LoVo (cell line): Measurements from ENCODE around the gene SNTG2.
"Not testable (repeated sequence)": the region's sequence is repeated elsewhere in the genome, so short reads cannot be mapped to it uniquely, and the experiment has no call there.

ENCODE experiments used
- DNase-seq: peaks from one replicate; pipeline ENCODE4 v3.0.0-alpha.2; 2016; ENCODE audit warnings: low spot score

SNTG2 gene

GRCh38 chr2:950080-950966, at the start of gene SNTG2:
Gene SNTG2, plus strand, starts transcription at chr2:950849. Its CDS starts 148 bp downstream, at chr2:950997.
- no peak for DNase-seq

GRCh38 chr2:902584-902983, 48.1 kb upstream of the SNTG2 start:
- no peak for DNase-seq

- no peak for DNase-seq
Measured at GRCh38 chr2:903223-903900, 47.3 kb upstream of the SNTG2 start.

- DNase-seq: no peak
Measured at GRCh38 chr2:904246-905024, 46.2 kb upstream of the SNTG2 start.

- no peak for DNase-seq
Measured at GRCh38 chr2:905091-905832, 45.4 kb upstream of the SNTG2 start.

- no peak for DNase-seq
Measured at GRCh38 chr2:905833-906140, 44.9 kb upstream of the SNTG2 start.

GRCh38 chr2:907706-908105, 42.9 kb upstream of the SNTG2 start:
- DNase-seq: no peak

GRCh38 chr2:908568-908967, 42.1 kb upstream of the SNTG2 start:
- DNase-seq: no peak

- not testable (repeated sequence) for DNase-seq
Measured at GRCh38 chr2:909764-910379, 40.8 kb upstream of the SNTG2 start.

GRCh38 chr2:910698-911097, 40.0 kb upstream of the SNTG2 start:
- no peak for DNase-seq

GRCh38 chr2:915979-916378, 34.7 kb upstream of the SNTG2 start:
- no peak for DNase-seq

GRCh38 chr2:916935-917334, 33.7 kb upstream of the SNTG2 start:
- DNase-seq: no peak

GRCh38 chr2:919672-920071, 31.0 kb upstream of the SNTG2 start:
- no peak for DNase-seq

- DNase-seq: no peak
Measured at GRCh38 chr2:920573-920972, 30.1 kb upstream of the SNTG2 start.

- DNase-seq: no peak
Measured at GRCh38 chr2:920999-921398, 29.6 kb upstream of the SNTG2 start.

- DNase-seq: no peak
Measured at GRCh38 chr2:922185-922584, 28.5 kb upstream of the SNTG2 start.

GRCh38 chr2:923832-924601, 26.6 kb upstream of the SNTG2 start:
- DNase-seq: no peak

GRCh38 chr2:924701-925100, 25.9 kb upstream of the SNTG2 start:
- DNase-seq: no peak

GRCh38 chr2:925309-925708, 25.3 kb upstream of the SNTG2 start:
- no peak for DNase-seq

- no peak for DNase-seq
Measured at GRCh38 chr2:925711-926110, 24.9 kb upstream of the SNTG2 start.

GRCh38 chr2:926259-926793, 24.3 kb upstream of the SNTG2 start:
- no peak for DNase-seq
